Measurements from ENCODE around the gene PPP4R2.

DNA sequence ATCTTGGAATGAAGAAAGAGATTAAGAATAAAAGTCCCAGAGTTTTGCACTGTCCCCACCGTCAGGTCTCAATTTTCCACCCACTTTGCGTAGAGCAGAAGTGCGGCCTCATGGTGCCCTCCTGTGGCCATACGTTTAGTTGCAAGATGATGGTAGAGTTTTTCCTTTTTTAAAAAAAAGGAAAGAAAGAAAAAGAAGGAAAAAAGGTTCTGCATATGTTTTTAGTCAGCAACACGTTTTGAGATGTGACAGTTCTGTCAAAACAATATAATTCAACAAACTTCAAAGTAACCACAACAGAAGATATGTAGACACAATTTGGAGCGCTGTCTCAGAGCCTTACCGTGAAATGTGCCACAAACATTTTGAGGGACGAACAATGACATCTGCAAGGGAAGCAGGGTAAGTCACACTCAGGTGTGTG is 89.5 kb downstream of the PPP4R2 start:
- TF ChIP-seq GATA2 (IDR thresholded peaks at IDR 0.05; ENCODE audit: low read depth, low read length) = no peak
- TF ChIP-seq GATA3 (IDR thresholded peaks at IDR 0.05; ENCODE audit: low read depth, low read length) = no peak

All from SH-SY5Y (cell line).